GM21619 (cell line): ENCODE results near the gene VSTM4.

Experiments used
- ATAC-seq: cut with Tn5 transposase; IDR thresholded peaks from one replicate; pipeline ENCODE4 v1.9.1; 2021; ENCODE audit not compliant: unreplicated experiment

Gene VSTM4

GRCh38 chr10:49052069-49052468 lies 63.3 kb downstream of the VSTM4 start:
- ATAC-seq = no peak

- no peak for ATAC-seq
Observed at GRCh38 chr10:49050906-49051305, 64.4 kb downstream of the VSTM4 start.

DNA sequence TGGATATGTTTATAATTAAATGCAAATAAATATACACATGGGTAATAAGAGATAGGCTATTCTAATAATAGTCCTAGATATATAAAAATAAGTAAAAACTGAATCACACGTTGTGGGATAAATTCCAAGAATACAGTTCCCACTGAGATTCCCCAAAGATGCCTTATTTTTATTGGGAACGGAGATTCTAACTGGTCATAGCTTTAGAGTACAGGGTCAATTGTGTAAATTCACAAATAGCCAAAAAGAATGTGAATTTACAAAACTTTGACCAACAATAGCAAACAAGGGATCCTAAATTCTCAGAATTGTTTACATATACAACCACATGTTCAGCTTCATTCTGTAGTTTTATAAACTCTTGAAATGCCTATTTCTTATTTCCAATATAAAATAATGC lies 65.0 kb downstream of the VSTM4 start:
- ATAC-seq = no peak

DNA sequence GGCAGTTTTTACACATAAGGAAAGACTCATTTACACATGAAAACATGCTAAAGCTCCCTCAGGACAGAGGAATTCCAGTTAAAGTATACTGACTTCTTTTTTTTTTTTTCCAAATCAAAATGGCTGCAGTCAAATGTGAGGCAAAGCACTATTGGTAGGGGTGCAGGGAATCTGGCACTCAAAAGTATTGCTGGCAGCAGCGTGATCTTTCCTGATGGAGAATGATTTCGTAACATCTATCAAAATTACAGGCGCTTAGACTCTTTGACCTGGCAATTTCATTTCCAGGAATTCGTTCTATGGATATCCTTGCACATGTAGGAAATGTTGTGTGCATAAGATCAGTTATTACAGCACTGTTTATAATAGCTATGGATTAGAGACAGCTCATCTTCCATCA lies 65.7 kb downstream of the VSTM4 start:
- ATAC-seq = no peak

DNA sequence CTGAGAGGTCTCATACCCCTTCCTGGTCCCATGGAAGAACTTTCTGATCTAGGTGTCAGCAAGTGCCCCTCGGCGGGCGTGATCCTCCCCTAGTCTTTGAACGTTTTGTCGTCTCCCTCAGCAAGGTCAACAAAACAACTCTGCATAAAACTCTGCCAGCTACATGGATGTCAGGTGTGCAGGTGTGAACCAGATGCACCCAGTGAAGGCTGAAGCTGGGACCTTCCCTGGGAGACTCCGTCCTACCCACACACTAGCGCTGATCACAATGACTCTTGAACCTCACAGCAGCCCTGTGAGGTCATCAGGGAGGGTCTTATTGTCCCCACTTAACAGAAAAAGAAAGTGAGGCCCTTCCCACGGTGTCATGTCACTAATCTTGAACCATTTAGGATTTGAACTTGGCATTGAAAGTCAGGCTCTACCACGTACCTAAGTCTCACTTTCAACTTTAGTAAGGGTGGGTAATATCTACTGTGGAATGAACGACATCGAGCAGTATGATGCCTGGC lies 68.1 kb downstream of the VSTM4 start:
- ATAC-seq = no peak

- ATAC-seq = no peak
Observed at GRCh38 chr10:49044293-49045193, 70.8 kb downstream of the VSTM4 start.

- ATAC-seq = no peak
Observed at GRCh38 chr10:49040601-49041000, 74.7 kb downstream of the VSTM4 start.

GRCh38 chr10:49039409-49039808 lies 75.9 kb downstream of the VSTM4 start:
- no peak for ATAC-seq

- ATAC-seq = no peak
Observed at GRCh38 chr10:49038711-49039110, 76.6 kb downstream of the VSTM4 start.

DNA sequence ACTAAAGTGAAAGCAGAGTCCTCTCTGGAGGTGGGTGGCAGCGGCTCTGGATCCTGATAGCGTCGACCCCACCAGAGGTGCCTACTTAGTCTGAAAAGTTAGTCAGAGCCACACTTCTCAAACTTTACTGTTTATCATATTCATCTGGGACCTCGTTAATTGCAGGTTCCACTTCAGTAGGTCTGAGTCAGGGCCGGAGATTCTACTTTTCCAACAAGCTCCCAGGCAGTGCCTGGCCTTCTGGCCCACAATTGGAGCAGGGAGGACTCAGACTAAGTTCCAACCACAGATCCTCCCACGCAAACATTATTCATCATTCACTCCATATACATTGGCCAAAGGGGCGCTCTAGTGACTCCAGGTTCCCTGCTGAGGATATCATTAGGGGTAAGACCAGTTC lies 78.1 kb downstream of the VSTM4 start:
- no peak for ATAC-seq

- ATAC-seq = no peak
Observed at GRCh38 chr10:49036638-49037037, 78.7 kb downstream of the VSTM4 start.

DNA sequence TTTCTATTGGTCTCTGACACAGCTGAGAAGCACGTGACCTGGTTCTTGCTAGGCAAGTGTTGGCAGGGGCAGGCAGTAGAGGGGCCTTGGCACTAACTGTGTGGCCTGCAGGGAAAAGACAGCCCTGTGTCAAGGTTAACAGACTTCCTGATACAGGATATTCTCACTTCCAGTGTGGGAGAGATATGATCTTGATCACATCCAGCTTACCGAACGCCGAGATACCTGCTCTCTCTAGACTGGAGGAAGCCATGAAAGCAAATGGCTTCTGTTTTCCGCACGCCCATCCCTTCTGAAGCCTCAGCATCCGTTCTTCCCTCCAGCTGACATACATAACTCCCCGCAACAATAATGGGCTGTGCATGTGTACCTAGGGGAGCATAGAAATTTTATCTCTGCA lies 79.4 kb downstream of the VSTM4 start:
- no peak for ATAC-seq

- ATAC-seq = no peak
Observed at GRCh38 chr10:49034925-49035324, 80.4 kb downstream of the VSTM4 start.

DNA sequence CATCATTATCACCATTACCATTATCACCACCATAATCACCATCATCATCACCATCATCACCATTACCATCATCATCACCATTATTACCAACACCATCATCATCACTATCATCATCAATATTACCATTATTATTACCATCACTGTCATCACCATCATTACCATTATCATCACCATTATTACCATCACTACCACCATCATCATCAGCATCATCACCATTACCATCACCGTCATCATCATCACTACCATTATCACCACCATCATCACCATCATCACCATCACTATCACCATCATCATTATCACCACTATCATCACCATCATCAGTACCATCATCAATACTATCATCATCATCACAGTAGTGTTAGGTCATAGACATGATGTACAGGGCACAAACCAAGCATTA lies 81.4 kb downstream of the VSTM4 start:
- ATAC-seq = no peak

DNA sequence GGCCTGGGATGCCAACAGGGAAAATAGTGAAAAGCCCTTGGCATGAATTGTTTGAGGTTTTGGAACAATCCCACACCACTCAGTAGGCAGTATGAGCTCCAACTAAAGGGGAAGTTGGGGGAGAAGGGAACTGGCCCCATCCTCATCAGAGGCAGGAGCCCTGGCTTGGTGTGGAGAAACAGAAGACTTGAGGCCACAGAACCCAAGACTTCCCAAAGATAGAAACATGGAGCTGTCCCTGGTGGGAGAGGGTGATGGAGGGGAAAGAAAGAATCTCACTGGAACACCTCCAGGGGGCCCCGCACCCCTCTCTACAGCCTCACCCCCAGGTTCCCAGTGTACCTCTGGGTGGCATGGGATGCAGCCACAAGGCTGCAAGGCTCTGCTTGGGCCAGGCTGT lies 85.7 kb downstream of the VSTM4 start:
- no peak for ATAC-seq

GRCh38 chr10:49028639-49029038 lies 86.7 kb downstream of the VSTM4 start:
- ATAC-seq = no peak

DNA sequence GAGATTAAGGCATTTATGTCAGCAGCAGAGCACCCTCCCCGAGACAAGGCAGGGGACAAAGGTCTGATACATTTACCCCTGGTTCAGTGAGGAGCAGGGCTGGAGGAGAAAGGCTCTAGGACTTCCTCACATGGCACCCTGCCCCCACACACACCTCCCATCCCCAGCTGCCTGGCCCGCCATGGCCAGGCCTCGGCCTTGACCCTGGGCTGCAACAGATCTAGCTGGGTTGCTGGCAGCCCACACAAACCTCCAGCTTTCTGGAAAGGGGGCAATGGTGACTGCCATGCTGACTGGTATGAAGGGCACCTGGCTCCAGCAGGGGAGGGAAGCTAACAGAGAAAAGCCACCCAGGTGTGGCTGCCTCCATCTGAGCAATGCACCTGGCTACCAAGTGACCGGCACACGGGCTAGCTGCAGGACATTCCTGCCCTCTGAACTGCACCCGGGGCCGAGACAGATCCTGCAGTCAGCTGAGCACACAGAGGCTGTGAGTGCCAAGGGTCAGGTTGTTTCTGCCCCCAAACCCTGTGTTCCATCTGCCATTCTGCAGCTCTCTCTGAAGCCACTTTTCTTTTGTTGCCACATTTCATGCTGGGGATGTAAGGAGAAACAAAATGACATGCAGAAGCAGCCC lies 89.9 kb downstream of the VSTM4 start:
- no peak for ATAC-seq

DNA sequence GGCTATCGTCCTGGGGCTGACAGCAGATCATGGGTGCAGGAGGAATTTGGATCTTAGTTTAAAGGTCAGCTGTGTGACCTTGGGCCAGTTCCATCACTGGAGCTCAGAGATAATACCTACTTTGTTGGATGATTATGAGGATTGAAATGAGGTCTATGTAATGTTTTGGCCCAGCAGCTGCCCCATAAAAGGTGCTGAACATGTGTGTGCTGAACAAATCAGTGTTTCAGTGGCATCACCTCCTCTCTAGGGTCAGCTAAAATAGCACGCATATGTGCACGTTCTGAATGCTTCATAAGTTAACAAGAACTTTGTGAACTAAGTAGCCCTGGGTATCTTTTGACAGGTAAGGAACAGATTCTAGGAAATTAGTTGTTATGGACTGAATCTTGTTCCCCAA lies 90.8 kb downstream of the VSTM4 start:
- no peak for ATAC-seq

- no peak for ATAC-seq
Observed at GRCh38 chr10:49023752-49024151, 91.6 kb downstream of the VSTM4 start.

DNA sequence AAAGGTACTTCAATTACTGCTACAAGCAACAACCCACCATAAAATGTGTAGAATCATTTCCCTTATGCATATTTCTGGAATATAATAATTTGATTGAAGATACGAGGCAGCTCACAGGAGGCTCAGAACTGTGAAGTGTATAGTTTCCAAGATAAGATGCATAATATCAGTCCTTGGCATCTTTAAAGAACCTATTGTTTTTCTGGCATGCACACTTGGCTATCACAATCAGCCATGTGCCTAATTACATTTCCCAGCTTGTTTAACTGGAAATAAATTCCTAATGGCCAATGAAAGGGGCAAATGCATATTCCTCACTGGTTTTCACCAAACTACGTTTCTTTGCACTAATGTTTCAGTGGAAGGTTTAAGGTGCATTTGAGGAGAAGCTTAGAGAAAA lies 92.3 kb downstream of the VSTM4 start:
- ATAC-seq = no peak

DNA sequence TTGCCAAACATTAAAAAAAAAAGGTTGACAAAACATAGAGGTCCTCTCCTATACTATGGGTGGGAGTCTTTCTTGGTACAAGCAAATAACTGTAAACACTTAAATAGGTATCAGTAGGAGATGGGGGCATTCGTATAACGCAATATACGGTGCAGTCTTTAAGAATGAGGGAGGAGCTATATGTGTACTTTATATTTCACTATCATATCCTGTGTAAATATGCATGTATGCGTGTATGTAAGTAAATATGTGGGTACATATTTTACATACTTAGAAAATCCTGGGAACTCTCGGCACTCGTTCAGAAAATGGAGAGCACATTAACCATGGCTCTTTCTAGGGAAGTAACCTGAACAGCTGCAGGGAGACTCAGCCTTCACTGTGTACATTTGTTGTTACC lies 93.6 kb downstream of the VSTM4 start:
- ATAC-seq = no peak

DNA sequence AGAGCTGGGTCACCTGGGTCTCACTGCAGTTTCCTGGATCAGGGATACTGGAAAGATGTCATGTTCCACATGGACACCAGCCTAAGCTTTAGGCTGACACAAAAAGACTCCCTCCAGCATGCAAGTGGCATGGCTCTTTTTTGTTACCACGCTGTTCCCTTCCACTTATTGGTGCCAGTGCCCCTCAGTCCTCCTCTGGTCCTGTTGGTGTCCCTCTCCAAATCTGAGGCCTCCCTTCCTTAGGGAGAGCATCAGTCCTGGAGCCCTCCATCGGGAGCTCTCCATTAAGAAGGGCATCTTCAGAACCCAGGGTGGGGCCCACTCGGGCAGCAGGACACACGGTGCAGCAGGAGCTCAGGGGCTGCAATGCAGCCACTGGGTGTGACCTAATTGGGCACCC lies 99.6 kb downstream of the VSTM4 start:
- ATAC-seq = no peak
